GM13976 (cell line): ENCODE measurements around the gene EIF2B2.
"Not testable (repeated sequence)": the region's sequence is repeated elsewhere in the genome, so short reads cannot be mapped to it uniquely, and the experiment has no call there.

Source experiments
- DNase-seq: peaks from one replicate; pipeline ENCODE4 v3.0.0; 2012; ENCODE audit warnings: low spot score
- in situ Hi-C: fragments of 300-500 bp; cut with MboI; formaldehyde crosslinking; loops from one replicate; pipeline ENCODE4 v1.12.0; 2022; ENCODE audit warnings: low sequenced_read_pairs, mixed read lengths, inconsistent platforms; ENCODE audit not compliant: unreplicated experiment
- TF ChIP-seq, protein P1 (sequence below): IDR thresholded peaks from 2 replicates; pipeline ENCODE4 v1.5.1; 2012; ENCODE audit warnings: borderline replicate concordance, mild to moderate bottlenecking; ENCODE audit not compliant: insufficient read depth; ENCODE audit errors: extremely low read depth, missing control alignments, control extremely low read depth

Gene EIF2B2

GRCh38 chr14:74985806-74986205 is 16.9 kb upstream of the EIF2B2 start:
- in situ Hi-C loops = no loop called here
- TF ChIP-seq, protein P1, sequence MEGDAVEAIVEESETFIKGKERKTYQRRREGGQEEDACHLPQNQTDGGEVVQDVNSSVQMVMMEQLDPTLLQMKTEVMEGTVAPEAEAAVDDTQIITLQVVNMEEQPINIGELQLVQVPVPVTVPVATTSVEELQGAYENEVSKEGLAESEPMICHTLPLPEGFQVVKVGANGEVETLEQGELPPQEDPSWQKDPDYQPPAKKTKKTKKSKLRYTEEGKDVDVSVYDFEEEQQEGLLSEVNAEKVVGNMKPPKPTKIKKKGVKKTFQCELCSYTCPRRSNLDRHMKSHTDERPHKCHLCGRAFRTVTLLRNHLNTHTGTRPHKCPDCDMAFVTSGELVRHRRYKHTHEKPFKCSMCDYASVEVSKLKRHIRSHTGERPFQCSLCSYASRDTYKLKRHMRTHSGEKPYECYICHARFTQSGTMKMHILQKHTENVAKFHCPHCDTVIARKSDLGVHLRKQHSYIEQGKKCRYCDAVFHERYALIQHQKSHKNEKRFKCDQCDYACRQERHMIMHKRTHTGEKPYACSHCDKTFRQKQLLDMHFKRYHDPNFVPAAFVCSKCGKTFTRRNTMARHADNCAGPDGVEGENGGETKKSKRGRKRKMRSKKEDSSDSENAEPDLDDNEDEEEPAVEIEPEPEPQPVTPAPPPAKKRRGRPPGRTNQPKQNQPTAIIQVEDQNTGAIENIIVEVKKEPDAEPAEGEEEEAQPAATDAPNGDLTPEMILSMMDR = no peak
- no peak for DNase-seq

GRCh38 chr14:74988131-74988530 is 14.6 kb upstream of the EIF2B2 start:
- in situ Hi-C loops = no loop called here
- TF ChIP-seq, protein P1 = no peak
- no peak for DNase-seq

GRCh38 chr14:74988993-74989392 is 13.7 kb upstream of the EIF2B2 start:
- TF ChIP-seq, protein P1 = no peak
- no peak for DNase-seq
- in situ Hi-C loops = no loop called here

- in situ Hi-C loops = not testable (repeated sequence)
These were observed 8.5 kb upstream of the EIF2B2 start for GRCh38 chr14:74994182-74994581.

GRCh38 chr14:74995781-74996180 is 6.9 kb upstream of the EIF2B2 start:
- DNase-seq, in situ Hi-C loops: not testable (repeated sequence)

More at GRCh38 chr14:74994182-74994581, 8.5 kb upstream of the EIF2B2 start:
- DNase-seq = not testable (repeated sequence)

GRCh38 chr14:75001261-75001660 is 1.5 kb upstream of the EIF2B2 start:
- in situ Hi-C loops = no loop called here

GRCh38 chr14:75001899-75002298 is 822 bp upstream of the EIF2B2 start:
- TF ChIP-seq, protein P1 = no peak
- DNase-seq = no peak
- in situ Hi-C loops = no loop called here

More at GRCh38 chr14:75001261-75001660, 1.5 kb upstream of the EIF2B2 start:
- no peak for DNase-seq
- TF ChIP-seq, protein P1 = no peak
